GM12801 (cell line): ENCODE results near the gene GALNT12.

Experiments
- TF ChIP-seq, protein P1 (sequence below): IDR thresholded peaks from one replicate; pipeline ENCODE4 v1.5.1; 2011; ENCODE audit warnings: control low read depth; ENCODE audit not compliant: insufficient read length; ENCODE audit errors: extremely low read depth

GALNT12 gene

DNA sequence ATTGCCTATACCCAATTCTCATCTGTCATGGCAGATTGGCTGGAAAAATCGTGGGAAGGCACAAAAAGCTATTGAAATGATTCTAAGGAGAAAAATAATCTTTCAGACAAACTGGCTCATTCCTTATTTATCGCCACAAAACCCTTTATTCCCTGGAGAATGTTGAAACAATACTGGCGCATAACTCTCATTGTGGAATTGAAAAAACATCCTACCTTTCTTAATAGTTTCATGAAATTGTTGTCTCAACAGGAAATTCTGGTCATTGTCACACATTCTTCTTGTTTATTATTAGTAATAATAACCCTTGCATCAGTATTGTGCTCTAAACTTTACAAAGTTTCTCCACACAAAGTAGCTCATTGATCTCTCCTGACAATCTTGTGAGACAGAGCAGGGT, 87.3 kb downstream of the GALNT12 start:
- TF ChIP-seq, protein P1, sequence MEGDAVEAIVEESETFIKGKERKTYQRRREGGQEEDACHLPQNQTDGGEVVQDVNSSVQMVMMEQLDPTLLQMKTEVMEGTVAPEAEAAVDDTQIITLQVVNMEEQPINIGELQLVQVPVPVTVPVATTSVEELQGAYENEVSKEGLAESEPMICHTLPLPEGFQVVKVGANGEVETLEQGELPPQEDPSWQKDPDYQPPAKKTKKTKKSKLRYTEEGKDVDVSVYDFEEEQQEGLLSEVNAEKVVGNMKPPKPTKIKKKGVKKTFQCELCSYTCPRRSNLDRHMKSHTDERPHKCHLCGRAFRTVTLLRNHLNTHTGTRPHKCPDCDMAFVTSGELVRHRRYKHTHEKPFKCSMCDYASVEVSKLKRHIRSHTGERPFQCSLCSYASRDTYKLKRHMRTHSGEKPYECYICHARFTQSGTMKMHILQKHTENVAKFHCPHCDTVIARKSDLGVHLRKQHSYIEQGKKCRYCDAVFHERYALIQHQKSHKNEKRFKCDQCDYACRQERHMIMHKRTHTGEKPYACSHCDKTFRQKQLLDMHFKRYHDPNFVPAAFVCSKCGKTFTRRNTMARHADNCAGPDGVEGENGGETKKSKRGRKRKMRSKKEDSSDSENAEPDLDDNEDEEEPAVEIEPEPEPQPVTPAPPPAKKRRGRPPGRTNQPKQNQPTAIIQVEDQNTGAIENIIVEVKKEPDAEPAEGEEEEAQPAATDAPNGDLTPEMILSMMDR, result no peak

DNA sequence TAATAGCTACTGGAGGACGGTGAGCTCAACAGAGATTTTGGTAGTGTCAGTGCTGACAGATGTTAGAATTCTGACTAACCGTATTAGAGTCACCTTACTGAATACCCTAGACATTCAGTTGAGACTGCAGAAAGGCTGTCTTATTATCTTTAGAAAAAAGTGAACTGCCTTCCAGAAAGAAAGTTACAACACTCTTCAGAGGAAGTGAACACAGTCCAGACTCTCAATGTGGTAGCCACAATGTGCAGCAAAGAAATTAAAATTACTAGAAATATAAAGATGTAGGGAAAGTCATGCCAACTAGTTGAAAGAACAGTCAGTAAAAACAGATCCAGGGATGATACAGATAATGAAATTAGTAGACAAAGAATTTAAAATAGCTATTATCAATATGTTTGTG, 89.2 kb downstream of the GALNT12 start:
- TF ChIP-seq, protein P1, result no peak

DNA sequence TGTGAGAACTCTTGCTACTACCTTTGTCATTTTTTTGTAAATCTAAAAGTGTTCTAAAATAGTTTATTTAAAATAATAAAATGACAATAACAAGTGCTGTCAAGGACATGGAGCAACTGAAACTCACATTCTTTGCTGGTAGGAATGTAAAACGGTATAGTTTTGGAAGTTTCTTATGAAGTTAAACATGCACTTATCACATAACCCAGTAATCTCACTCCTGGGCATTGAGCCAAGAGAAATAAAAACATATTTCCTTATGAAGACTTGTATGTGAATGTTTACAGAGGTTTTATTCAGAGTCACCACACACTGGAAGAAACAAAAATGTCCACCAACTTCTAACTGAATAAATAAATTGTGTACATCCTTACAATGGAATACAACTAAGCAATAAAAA, 90.3 kb downstream of the GALNT12 start:
- TF ChIP-seq, protein P1, result no peak

DNA sequence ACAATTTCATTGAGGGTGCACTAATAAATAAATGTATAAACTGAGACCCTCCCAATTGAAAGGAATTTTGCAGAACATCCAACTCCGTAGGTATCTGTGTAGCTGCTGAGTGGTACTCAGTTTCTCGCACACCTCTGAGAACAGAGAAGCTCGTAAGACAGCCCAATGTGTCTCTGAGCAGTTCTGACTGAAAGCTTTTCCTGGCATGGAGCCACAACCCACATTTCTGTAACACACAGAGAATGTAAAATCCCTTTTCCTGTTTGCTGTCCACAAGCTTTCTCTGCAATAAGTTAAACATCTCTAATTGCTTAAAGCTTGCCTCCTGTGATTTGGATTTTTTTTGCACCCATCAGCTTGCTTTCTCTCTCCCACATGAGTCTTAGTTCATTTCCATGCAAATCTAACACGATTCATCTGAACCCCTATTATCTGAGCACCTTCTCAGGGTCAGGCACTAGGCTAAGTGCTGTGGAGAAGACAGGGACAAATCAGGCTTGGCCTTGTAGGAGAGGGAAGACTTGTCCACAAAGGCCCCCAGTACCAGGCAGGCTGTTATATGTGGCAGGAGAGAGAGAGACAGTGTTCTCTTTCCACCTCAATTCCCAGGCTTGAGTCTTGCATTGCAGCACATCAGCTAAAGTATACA, 92.1 kb downstream of the GALNT12 start:
- TF ChIP-seq, protein P1, result no peak
